ENCODE data around the gene XRCC4.

GRCh38 chr5:83173826-83174225 lies 96.5 kb downstream of the XRCC4 start:
- TF ChIP-seq, protein P1, sequence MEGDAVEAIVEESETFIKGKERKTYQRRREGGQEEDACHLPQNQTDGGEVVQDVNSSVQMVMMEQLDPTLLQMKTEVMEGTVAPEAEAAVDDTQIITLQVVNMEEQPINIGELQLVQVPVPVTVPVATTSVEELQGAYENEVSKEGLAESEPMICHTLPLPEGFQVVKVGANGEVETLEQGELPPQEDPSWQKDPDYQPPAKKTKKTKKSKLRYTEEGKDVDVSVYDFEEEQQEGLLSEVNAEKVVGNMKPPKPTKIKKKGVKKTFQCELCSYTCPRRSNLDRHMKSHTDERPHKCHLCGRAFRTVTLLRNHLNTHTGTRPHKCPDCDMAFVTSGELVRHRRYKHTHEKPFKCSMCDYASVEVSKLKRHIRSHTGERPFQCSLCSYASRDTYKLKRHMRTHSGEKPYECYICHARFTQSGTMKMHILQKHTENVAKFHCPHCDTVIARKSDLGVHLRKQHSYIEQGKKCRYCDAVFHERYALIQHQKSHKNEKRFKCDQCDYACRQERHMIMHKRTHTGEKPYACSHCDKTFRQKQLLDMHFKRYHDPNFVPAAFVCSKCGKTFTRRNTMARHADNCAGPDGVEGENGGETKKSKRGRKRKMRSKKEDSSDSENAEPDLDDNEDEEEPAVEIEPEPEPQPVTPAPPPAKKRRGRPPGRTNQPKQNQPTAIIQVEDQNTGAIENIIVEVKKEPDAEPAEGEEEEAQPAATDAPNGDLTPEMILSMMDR (conservative IDR thresholded peaks at IDR 0.05 in 1 of 2, IDR thresholded peaks at IDR 0.05 in 1 of 2; ENCODE audit: extremely low read depth in 1 of 2, insufficient read depth in 1 of 2, low read depth in 1 of 2, low read length in 2 of 2) = no peak
- no peak for TF ChIP-seq EZH2 (IDR thresholded peaks at IDR 0.05; ENCODE audit: borderline replicate concordance, low read length)
